Measurements from ENCODE around the gene ENTPD6.

Gene ENTPD6

GRCh38 chr20:25191051-25191450 lies 4.5 kb upstream of the ENTPD6 start:
- Histone ChIP-seq H3K4me1 (ENCODE audit: insufficient read depth, low read length) (no peaks in the 10 kb centered on the region), H3K4me3 (ENCODE audit: low read length) (no peak overlapping the region), H3K9me3 (ENCODE audit: insufficient read depth, low read depth, low read length) (peaks cover 10% of the 10 kb centered on the region; the same call in 1 of the 2 replicates), H3K9ac (ENCODE audit: low read depth, low read length) (no peak overlapping the region), H3K36me3 (ENCODE audit: insufficient read depth, low read length) (no peaks in the 10 kb centered on the region), H3K27me3 (ENCODE audit: insufficient read depth, low read length) (peaks cover under 1% of the 10 kb centered on the region; the same call in 1 of the 2 replicates), H3K27ac (ENCODE audit: low read depth, low read length) (no peak overlapping the region)
- WGBS = 91% methylated on average over 1 of the region's 1 CpG

DNA sequence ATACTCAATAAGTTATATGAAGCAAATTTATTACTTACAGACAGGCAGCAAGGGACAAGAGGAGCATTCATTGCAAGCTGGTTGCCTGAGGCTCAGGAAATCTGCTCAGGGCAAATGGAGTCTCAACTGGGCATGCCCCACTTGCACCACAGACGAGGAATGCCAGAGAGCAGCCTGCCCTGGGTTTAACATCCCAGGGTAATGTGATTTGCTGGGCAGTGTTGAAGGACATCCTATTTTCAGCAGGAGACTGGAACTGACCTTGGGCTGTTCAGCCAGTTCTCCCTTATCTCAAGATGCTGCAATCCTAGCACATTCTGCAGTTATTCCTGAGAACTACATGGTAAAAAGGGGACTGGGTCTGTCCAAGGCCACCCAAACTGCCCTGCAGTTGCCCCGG lies 3.8 kb upstream of the ENTPD6 start:
- 87% methylated on average over 2 of the region's 2 CpGs for WGBS
- H3K4me1 ChIP-seq (ENCODE audit: insufficient read depth, low read length) = peaks cover 3% of the 10 kb centered on the region; the same call in 1 of the 2 replicates
- no peak overlapping the region for H3K4me3 ChIP-seq (ENCODE audit: low read length)
- no peak overlapping the region for H3K27ac ChIP-seq (ENCODE audit: low read depth, low read length)
- no peak overlapping the region for H3K9ac ChIP-seq (ENCODE audit: low read depth, low read length)
- H3K36me3 ChIP-seq (ENCODE audit: insufficient read depth, low read length) = no peaks in the 10 kb centered on the region
- H3K9me3 ChIP-seq (ENCODE audit: insufficient read depth, low read depth, low read length) = peaks cover 8% of the 10 kb centered on the region; the same call in 1 of the 2 replicates
- peaks cover 6% of the 10 kb centered on the region; the same call in 1 of the 2 replicates for H3K27me3 ChIP-seq (ENCODE audit: insufficient read depth, low read length)

GRCh38 chr20:25193843-25194242 lies 1.7 kb upstream of the ENTPD6 start:
- no peak overlapping the region for H3K27ac ChIP-seq (ENCODE audit: low read depth, low read length)
- H3K4me3 ChIP-seq (ENCODE audit: low read length) = no peak overlapping the region
- peaks cover 13% of the 10 kb centered on the region; the same call in 1 of the 2 replicates for H3K27me3 ChIP-seq (ENCODE audit: insufficient read depth, low read length)
- 90% methylated on average over 1 of the region's 2 CpGs for WGBS
- H3K36me3 ChIP-seq (ENCODE audit: insufficient read depth, low read length) = no peaks in the 10 kb centered on the region
- no peaks in the 10 kb centered on the region for H3K9me3 ChIP-seq (ENCODE audit: insufficient read depth, low read depth, low read length)
- H3K4me1 ChIP-seq (ENCODE audit: insufficient read depth, low read length) = peaks cover 13% of the 10 kb centered on the region
- no peak overlapping the region for H3K9ac ChIP-seq (ENCODE audit: low read depth, low read length)

GRCh38 chr20:25194333-25194972 lies 1.1 kb upstream of the ENTPD6 start:
- 92% methylated on average over 18 of the region's 18 CpGs for WGBS
- Histone ChIP-seq H3K27me3 (ENCODE audit: insufficient read depth, low read length) (peaks cover 13% of the 10 kb centered on the region; the same call in 1 of the 2 replicates), H3K36me3 (ENCODE audit: insufficient read depth, low read length) (no peaks in the 10 kb centered on the region), H3K4me1 (ENCODE audit: insufficient read depth, low read length) (peaks cover 17% of the 10 kb centered on the region), H3K9ac (ENCODE audit: low read depth, low read length) (no peak overlapping the region), H3K27ac (ENCODE audit: low read depth, low read length) (no peak overlapping the region), H3K9me3 (ENCODE audit: insufficient read depth, low read depth, low read length) (no peaks in the 10 kb centered on the region), H3K4me3 (ENCODE audit: low read length) (no peak overlapping the region)

- under 1% methylated on average over 39 of the region's 39 CpGs for WGBS
- H3K9ac ChIP-seq (ENCODE audit: low read depth, low read length) = peak overlapping the region; percentile 61
- no peaks in the 10 kb centered on the region for H3K9me3 ChIP-seq (ENCODE audit: insufficient read depth, low read depth, low read length)
- peaks cover 13% of the 10 kb centered on the region; the same call in 1 of the 2 replicates for H3K27me3 ChIP-seq (ENCODE audit: insufficient read depth, low read length)
- peak overlapping the region; percentile 22; the same call in 1 of the 2 replicates for H3K27ac ChIP-seq (ENCODE audit: low read depth, low read length)
- H3K36me3 ChIP-seq (ENCODE audit: insufficient read depth, low read length) = no peaks in the 10 kb centered on the region
- peak overlapping the region; percentile 72 for H3K4me3 ChIP-seq (ENCODE audit: low read length)
- H3K4me1 ChIP-seq (ENCODE audit: insufficient read depth, low read length) = peaks cover 17% of the 10 kb centered on the region
Measured at GRCh38 chr20:25195962-25196785, 662 bp downstream of the ENTPD6 start.

GRCh38 chr20:25196786-25197120 lies 1.2 kb downstream of the ENTPD6 start:
- H3K4me1 ChIP-seq (ENCODE audit: insufficient read depth, low read length) = peaks cover 17% of the 10 kb centered on the region
- H3K27me3 ChIP-seq (ENCODE audit: insufficient read depth, low read length) = peaks cover 13% of the 10 kb centered on the region; the same call in 1 of the 2 replicates
- no peak overlapping the region for H3K27ac ChIP-seq (ENCODE audit: low read depth, low read length)
- H3K9ac ChIP-seq (ENCODE audit: low read depth, low read length) = 0 out of 2 replicates have a peak overlapping the region, but pooled peaks have one; percentile 61
- H3K4me3 ChIP-seq (ENCODE audit: low read length) = peak overlapping the region; percentile 72
- 15% methylated on average over 9 of the region's 9 CpGs for WGBS
- H3K36me3 ChIP-seq (ENCODE audit: insufficient read depth, low read length) = no peaks in the 10 kb centered on the region
- no peaks in the 10 kb centered on the region for H3K9me3 ChIP-seq (ENCODE audit: insufficient read depth, low read depth, low read length)

- Histone ChIP-seq H3K27ac (ENCODE audit: low read depth, low read length) (no peak overlapping the region), H3K27me3 (ENCODE audit: insufficient read depth, low read length) (peaks cover 13% of the 10 kb centered on the region; the same call in 1 of the 2 replicates), H3K36me3 (ENCODE audit: insufficient read depth, low read length) (no peaks in the 10 kb centered on the region), H3K9me3 (ENCODE audit: insufficient read depth, low read depth, low read length) (no peaks in the 10 kb centered on the region), H3K4me1 (ENCODE audit: insufficient read depth, low read length) (peaks cover 17% of the 10 kb centered on the region), H3K9ac (ENCODE audit: low read depth, low read length) (no peak overlapping the region), H3K4me3 (ENCODE audit: low read length) (peak overlapping the region; percentile 72)
- 89% methylated on average over 3 of the region's 3 CpGs for WGBS
Measured at GRCh38 chr20:25197183-25197869, 1.8 kb downstream of the ENTPD6 start.

DNA sequence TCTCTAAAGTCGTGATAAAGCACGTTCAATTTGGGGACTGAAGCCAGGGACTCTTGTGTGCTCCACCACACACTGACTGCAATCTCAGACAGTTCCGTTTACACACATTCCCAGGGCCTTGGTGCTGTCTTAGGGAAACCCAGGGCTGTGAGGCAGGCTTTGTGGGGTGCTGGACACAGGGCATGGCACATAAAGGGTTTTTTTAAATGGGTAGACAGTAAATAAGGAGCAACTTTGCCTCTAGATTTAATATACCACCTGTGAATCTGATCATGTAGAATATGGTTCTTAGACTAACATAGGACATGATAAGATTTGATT lies 2.3 kb downstream of the ENTPD6 start:
- Histone ChIP-seq H3K4me1 (ENCODE audit: insufficient read depth, low read length) (peaks cover 17% of the 10 kb centered on the region), H3K27ac (ENCODE audit: low read depth, low read length) (no peak overlapping the region), H3K9me3 (ENCODE audit: insufficient read depth, low read depth, low read length) (no peaks in the 10 kb centered on the region), H3K9ac (ENCODE audit: low read depth, low read length) (no peak overlapping the region), H3K27me3 (ENCODE audit: insufficient read depth, low read length) (peaks cover 13% of the 10 kb centered on the region; the same call in 1 of the 2 replicates), H3K4me3 (ENCODE audit: low read length) (no peak overlapping the region), H3K36me3 (ENCODE audit: insufficient read depth, low read length) (no peaks in the 10 kb centered on the region)
- WGBS = 94% methylated on average over 3 of the region's 3 CpGs

DNA sequence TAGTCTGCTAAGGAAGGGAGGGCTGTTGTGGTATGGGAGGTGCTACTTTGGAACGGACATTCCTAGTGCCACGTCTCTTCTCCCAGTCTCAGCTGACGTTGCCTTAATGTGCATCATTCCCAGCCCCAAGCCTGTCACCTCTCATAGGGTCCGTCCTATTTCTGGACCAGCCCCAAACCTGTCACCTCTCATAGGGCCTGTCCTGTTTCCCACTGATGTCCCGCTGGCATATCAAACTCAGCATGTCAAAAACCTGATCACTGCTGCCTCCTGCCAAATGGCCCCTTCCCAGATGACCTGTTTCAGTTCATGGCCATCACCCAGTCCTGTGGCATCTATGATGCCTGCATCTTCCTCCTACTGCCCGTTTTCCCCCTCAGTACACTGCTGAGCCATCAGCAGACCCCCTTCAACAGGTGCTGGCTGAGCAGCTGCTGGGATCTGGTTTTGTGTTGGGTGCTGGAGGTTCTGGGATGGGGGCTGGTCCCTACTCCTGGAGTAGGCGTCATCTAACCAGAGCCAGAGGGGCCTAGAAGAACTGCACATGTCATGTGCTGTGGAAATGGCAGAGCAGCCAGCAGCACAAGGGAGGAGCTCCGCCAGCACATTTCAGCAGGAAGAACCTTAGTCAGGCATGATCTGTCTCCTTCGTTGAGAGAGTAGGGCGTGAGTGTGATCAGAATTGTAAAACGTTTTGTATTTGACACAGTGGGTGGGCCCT lies 3.3 kb downstream of the ENTPD6 start:
- Histone ChIP-seq H3K27me3 (ENCODE audit: insufficient read depth, low read length) (peaks cover 13% of the 10 kb centered on the region; the same call in 1 of the 2 replicates), H3K9me3 (ENCODE audit: insufficient read depth, low read depth, low read length) (no peaks in the 10 kb centered on the region), H3K4me1 (ENCODE audit: insufficient read depth, low read length) (peaks cover 17% of the 10 kb centered on the region), H3K36me3 (ENCODE audit: insufficient read depth, low read length) (no peaks in the 10 kb centered on the region), H3K27ac (ENCODE audit: low read depth, low read length) (no peak overlapping the region), H3K4me3 (ENCODE audit: low read length) (no peak overlapping the region), H3K9ac (ENCODE audit: low read depth, low read length) (no peak overlapping the region)
- 67% methylated on average over 11 of the region's 11 CpGs for WGBS

- no peaks in the 10 kb centered on the region for H3K36me3 ChIP-seq (ENCODE audit: insufficient read depth, low read length)
- no peak overlapping the region for H3K27ac ChIP-seq (ENCODE audit: low read depth, low read length)
- WGBS = 90% methylated on average over 5 of the region's 5 CpGs
- peaks cover 17% of the 10 kb centered on the region for H3K4me1 ChIP-seq (ENCODE audit: insufficient read depth, low read length)
- H3K9me3 ChIP-seq (ENCODE audit: insufficient read depth, low read depth, low read length) = no peaks in the 10 kb centered on the region
- H3K9ac ChIP-seq (ENCODE audit: low read depth, low read length) = no peak overlapping the region
- H3K27me3 ChIP-seq (ENCODE audit: insufficient read depth, low read length) = peaks cover 13% of the 10 kb centered on the region; the same call in 1 of the 2 replicates
- no peak overlapping the region for H3K4me3 ChIP-seq (ENCODE audit: low read length)
Measured at GRCh38 chr20:25199473-25200260, 4.2 kb downstream of the ENTPD6 start.
